Activated CD4-positive, alpha-beta T cell treated with anti-CD3 and anti-CD28 coated beads for 1 hour (primary cell): ENCODE data around the gene PPIL4.
"Not testable (repeated sequence)": the region's sequence is repeated elsewhere in the genome, so short reads cannot be mapped to it uniquely, and the experiment has no call there.

Source experiments
- DNase-seq: peaks from one replicate; pipeline ENCODE4 v3.0.0-alpha.2; 2020

The PPIL4 gene

GRCh38 chr6:149483334-149483725, 62.5 kb downstream of the PPIL4 start:
- DNase-seq = no peak

- DNase-seq = no peak
These were observed 63.1 kb downstream of the PPIL4 start for GRCh38 chr6:149482545-149483333.

- DNase-seq = no peak
These were observed 65.2 kb downstream of the PPIL4 start for GRCh38 chr6:149480502-149481280.

- DNase-seq = no peak
These were observed 67.1 kb downstream of the PPIL4 start for GRCh38 chr6:149478631-149479314.

- no peak for DNase-seq
These were observed 68.3 kb downstream of the PPIL4 start for GRCh38 chr6:149477544-149477943.

- DNase-seq = no peak
These were observed 68.9 kb downstream of the PPIL4 start for GRCh38 chr6:149476789-149477455.

GRCh38 chr6:149474108-149474935, 71.5 kb downstream of the PPIL4 start:
- DNase-seq = no peak

GRCh38 chr6:149473080-149474052, 72.5 kb downstream of the PPIL4 start:
- no peak for DNase-seq

- DNase-seq = no peak
These were observed 73.6 kb downstream of the PPIL4 start for GRCh38 chr6:149472241-149472640.

- DNase-seq = no peak
These were observed 74.0 kb downstream of the PPIL4 start for GRCh38 chr6:149471801-149472200.

- DNase-seq = no peak
These were observed 74.9 kb downstream of the PPIL4 start for GRCh38 chr6:149470948-149471347.

GRCh38 chr6:149468179-149468578, 77.7 kb downstream of the PPIL4 start:
- no peak for DNase-seq

GRCh38 chr6:149467265-149467664, 78.6 kb downstream of the PPIL4 start:
- no peak for DNase-seq

- DNase-seq = no peak
These were observed 81.4 kb downstream of the PPIL4 start for GRCh38 chr6:149464411-149464810.

GRCh38 chr6:149463781-149464180, 82.1 kb downstream of the PPIL4 start:
- no peak for DNase-seq

GRCh38 chr6:149462712-149463111, 83.1 kb downstream of the PPIL4 start:
- DNase-seq = not testable (repeated sequence)

- no peak for DNase-seq
These were observed 84.2 kb downstream of the PPIL4 start for GRCh38 chr6:149461670-149462069.

GRCh38 chr6:149460249-149460648, 85.6 kb downstream of the PPIL4 start:
- not testable (repeated sequence) for DNase-seq

GRCh38 chr6:149459761-149460160, 86.1 kb downstream of the PPIL4 start:
- DNase-seq = no peak

- DNase-seq = no peak
These were observed 87.0 kb downstream of the PPIL4 start for GRCh38 chr6:149458806-149459205.

- DNase-seq = no peak
These were observed 87.6 kb downstream of the PPIL4 start for GRCh38 chr6:149458196-149458595.
